IMR-90 (cell line): ENCODE measurements around the gene SLC8A1. TPM values are rescaled to one million over a fixed set of nuclear protein-coding genes. Genes with fewer than 3 reads are reported as not detected.

Experiments used
- ATAC-seq: fragments of 200-7000 bp; cut with Tn5 transposase; 2 replicates; pipeline ENCODE4 v1.9.1; 2020; ENCODE audit warnings: low read depth, mild to moderate bottlenecking, moderate library complexity
- BruUV-seq: library from RNA; stranded (reverse); fragments of 400-500 nt; replicated peaks from 2 replicates; lab custom pipeline; 2021; lab: Mats Ljungman, UMichigan
- CTCF ChIA-PET: fragments of 300-600 bp; formaldehyde crosslinking; extraction: SDS; loops from one replicate; lab custom pipeline; 2021; ENCODE audit warnings: antibody characterized with exemption; lab: Yijun Ruan, JAX
- POLR2A ChIA-PET: fragments of 300-600 bp; sonication (Branson Sonifier 250); formaldehyde crosslinking; loops from one replicate; lab custom pipeline; 2022; ENCODE audit warnings: antibody characterized with exemption; ENCODE audit not compliant: unreplicated experiment; lab: Charles Lee
- DNase-seq: peaks from one replicate; pipeline ENCODE4 v3.0.0; 2013
- H2AFZ ChIP-seq: replicated peaks from 2 replicates; pipeline ENCODE3; 2013; ENCODE audit warnings: low read length, mild to moderate bottlenecking; ENCODE audit not compliant: poor library complexity
- H2AK5ac ChIP-seq: 2 replicates; pipeline ENCODE4 v1.6.1; 2013; ENCODE audit warnings: low read depth, low read length, inconsistent platforms
- H2AK9ac ChIP-seq: replicated peaks from 2 replicates; pipeline ENCODE3; 2013; ENCODE audit warnings: mild to moderate bottlenecking, low read depth, low read length, moderate library complexity; ENCODE audit not compliant: poor library complexity
- H2BK120ac ChIP-seq: 2 replicates; pipeline ENCODE4 v1.6.1; 2013; ENCODE audit warnings: low read depth, low read length, inconsistent platforms
- H2BK15ac ChIP-seq: 3 replicates; pipeline ENCODE4 v1.6.1; 2013; ENCODE audit warnings: low read depth, low read length, inconsistent platforms
- H2BK20ac ChIP-seq: 2 replicates; pipeline ENCODE4 v1.6.1; 2013; ENCODE audit warnings: low read depth, mild to moderate bottlenecking, inconsistent platforms, low read length, moderate library complexity
- H2BK5ac ChIP-seq: 2 replicates; pipeline ENCODE4 v1.6.1; 2013; ENCODE audit warnings: mild to moderate bottlenecking, low read depth, low read length, inconsistent platforms; ENCODE audit not compliant: poor library complexity, severe bottlenecking
- H3K14ac ChIP-seq: replicated peaks from 2 replicates; pipeline ENCODE4 v1.6.1; 2013; ENCODE audit warnings: low read depth, low read length, inconsistent platforms
- H3K18ac ChIP-seq: 2 replicates; pipeline ENCODE4 v1.6.1; 2013; ENCODE audit warnings: low read depth, low read length, control low read depth
- H3K23ac ChIP-seq: 2 replicates; pipeline ENCODE4 v1.6.1; 2013; ENCODE audit warnings: low read depth, low read length, inconsistent platforms
- H3K27ac ChIP-seq: 2 replicates; pipeline ENCODE4 v1.5.1; 2013; ENCODE audit warnings: mild to moderate bottlenecking, control low read depth, low read length; ENCODE audit not compliant: insufficient read depth
- H3K27me3 ChIP-seq: 2 replicates; pipeline ENCODE4 v1.6.1; 2013; ENCODE audit warnings: low read length; ENCODE audit not compliant: control insufficient read depth, insufficient read depth
- H3K36me3 ChIP-seq: 2 replicates; pipeline ENCODE4 v1.6.1; 2013; ENCODE audit warnings: low read length, mixed read lengths; ENCODE audit not compliant: control insufficient read depth, insufficient read depth
- H3K4ac ChIP-seq: 2 replicates; pipeline ENCODE4 v1.6.1; 2013; ENCODE audit warnings: low read depth, low read length, inconsistent platforms
- H3K4me1 ChIP-seq: 2 replicates; pipeline ENCODE4 v1.6.1; 2013; ENCODE audit warnings: low read length, mixed read lengths; ENCODE audit not compliant: control insufficient read depth, insufficient read depth
- H3K4me2 ChIP-seq: 2 replicates; pipeline ENCODE4 v1.6.1; 2013; ENCODE audit warnings: low read depth, mild to moderate bottlenecking, control low read depth, low read length, moderate library complexity
- H3K4me3 ChIP-seq: 2 replicates; pipeline ENCODE4 v1.5.1; 2013; ENCODE audit warnings: low read depth, mild to moderate bottlenecking, control low read depth, low read length, moderate library complexity; ENCODE audit not compliant: insufficient read depth
- H3K56ac ChIP-seq: 2 replicates; pipeline ENCODE4 v1.6.1; 2013; ENCODE audit warnings: low read length, inconsistent platforms; ENCODE audit not compliant: insufficient read depth; ENCODE audit errors: extremely low read depth
- H3K79me1 ChIP-seq, 2 experiments: 2 replicates each; pipeline ENCODE4 v1.6.1; 2013; ENCODE audit warnings: low read length in 2 of 2, inconsistent platforms in 1 of 2, low read depth in 1 of 2
- H3K9ac ChIP-seq: 2 replicates; pipeline ENCODE4 v1.6.1; 2013; ENCODE audit warnings: low read depth, low read length, control low read depth
- H3K9me1 ChIP-seq: 2 replicates; pipeline ENCODE4 v1.6.1; 2013; ENCODE audit warnings: low read length, inconsistent platforms; ENCODE audit not compliant: insufficient read depth
- H3K9me3 ChIP-seq: 2 replicates; pipeline ENCODE4 v1.6.1; 2013; ENCODE audit warnings: low read length; ENCODE audit not compliant: control insufficient read depth, insufficient read depth
- H4K20me1 ChIP-seq: 2 replicates; pipeline ENCODE4 v1.6.1; 2013; ENCODE audit warnings: low read length, inconsistent platforms; ENCODE audit not compliant: insufficient read depth
- H4K5ac ChIP-seq: 2 replicates; pipeline ENCODE4 v1.6.1; 2013; ENCODE audit warnings: mild to moderate bottlenecking, low read depth, low read length, control low read depth
- H4K8ac ChIP-seq, 2 experiments: 2 replicates each; pipeline ENCODE4 v1.6.1; 2013; ENCODE audit warnings: low read depth in 2 of 2, low read length in 2 of 2, control low read depth in 1 of 2, inconsistent platforms in 1 of 2
- H4K91ac ChIP-seq: 2 replicates; pipeline ENCODE4 v1.6.1; 2013; ENCODE audit warnings: low read depth, low read length, inconsistent platforms; ENCODE audit not compliant: insufficient read depth
- BHLHE40 ChIP-seq: fragments of 150-350 bp; IDR thresholded peaks from 2 replicates; pipeline ENCODE4 v1.6.1; 2016; ENCODE audit warnings: mild to moderate bottlenecking, low read depth, low read length
- CEBPB ChIP-seq: IDR thresholded peaks from 2 replicates; pipeline ENCODE4 v1.6.1; 2012; ENCODE audit warnings: low read depth, low read length, improper control_type of control experiment
- CTCF ChIP-seq: conservative IDR thresholded peaks from 2 replicates; pipeline ENCODE4 v1.5.1; 2012; ENCODE audit warnings: mild to moderate bottlenecking, low read depth, low read length, improper control_type of control experiment
- FOS ChIP-seq: fragments of 150-350 bp; IDR thresholded peaks from 2 replicates; pipeline ENCODE4 v1.6.1; 2016; ENCODE audit warnings: low read depth, low read length
- MAFK ChIP-seq: IDR thresholded peaks from 2 replicates; pipeline ENCODE4 v1.6.1; 2012; ENCODE audit warnings: low read depth, low read length, improper control_type of control experiment
- MXI1 ChIP-seq: IDR thresholded peaks from 2 replicates; pipeline ENCODE4 v1.6.1; 2012; ENCODE audit warnings: low read depth, mild to moderate bottlenecking, low read length, moderate library complexity, borderline replicate concordance
- RAD21 ChIP-seq: IDR thresholded peaks from 2 replicates; pipeline ENCODE4 v1.6.1; 2012; ENCODE audit warnings: low read length, improper control_type of control experiment
- RCOR1 ChIP-seq: IDR thresholded peaks from 2 replicates; pipeline ENCODE4 v1.6.1; 2012; ENCODE audit warnings: mild to moderate bottlenecking, low read length, improper control_type of control experiment; ENCODE audit not compliant: insufficient replicate concordance
- RFX5 ChIP-seq: IDR thresholded peaks from 2 replicates; pipeline ENCODE4 v1.8.0; 2012; ENCODE audit warnings: low read depth, mild to moderate bottlenecking, low read length, moderate library complexity
- SMC3 ChIP-seq: fragments of 150-350 bp; IDR thresholded peaks from 2 replicates; pipeline ENCODE4 v1.6.1; 2016; ENCODE audit warnings: low read depth, mild to moderate bottlenecking, antibody characterized with exemption, low read length, moderate library complexity
- dilution Hi-C: fragments of 300-500 bp; cut with HindIII; formaldehyde crosslinking; loops from one replicate; pipeline ENCODE4 v1.14.3; 2018; ENCODE audit warnings: low sequenced_read_pairs; ENCODE audit not compliant: unreplicated experiment
- in situ Hi-C: fragments of 300-500 bp; cut with MboI; formaldehyde crosslinking; loops from 3 replicates; pipeline ENCODE4 v1.14.3; 2019; ENCODE audit warnings: low sequenced_read_pairs, inconsistent platforms, mixed read lengths
- intact Hi-C: fragments of 100-400 bp; cut with micrococcal nuclease; formaldehyde crosslinking; loops from 2 replicates; pipeline ENCODE4 v1.10.0; 2022
- polyA plus RNA-seq, 3 experiments: library from polyadenylated mRNA; depleted of rRNA; stranded (reverse); fragments of >200 nt; gene quantifications; 2 replicates each; pipeline ENCODE4 v1.2.3, GENCODE V29; 2012; ENCODE audit warnings: low replicate concordance in 1 of 3
- total RNA-seq: library from RNA; depleted of rRNA; stranded (reverse); fragments of >200 nt; gene quantifications from 2 replicates; pipeline ENCODE4 v1.2.3, GENCODE V29; 2012

The SLC8A1 gene
- total and polyA plus RNA-seq, 2 of the 4 experiments (the other 2 are of a cell fraction): 7.7 to 57.0 TPM

- DNase-seq: no peak
Observed at GRCh38 chr2:40285391-40285790, 166.5 kb downstream of the SLC8A1 start.

More at GRCh38 chr2:40285391-40285790, 166.5 kb downstream of the SLC8A1 start:
- Histone ChIP-seq H2AFZ (no peak overlapping the region), H2BK120ac (no peak overlapping the region), H3K79me1 (peaks cover 10 to 20% of the 10 kb centered on the region in 2 experiments; a peak in 3 of 4 replicates), H3K27me3 (no peaks in the 10 kb centered on the region), H2BK20ac (no peak overlapping the region), H4K20me1 (no peaks in the 10 kb centered on the region), H4K8ac (no peak overlapping the region), H3K9me3 (no peaks in the 10 kb centered on the region), H3K4ac (no peak overlapping the region), H4K91ac (no peak overlapping the region), H3K9ac (no peak overlapping the region), H2BK5ac (no peak overlapping the region), H3K23ac (no peak overlapping the region), H3K14ac (no peak overlapping the region), H3K36me3 (no peaks in the 10 kb centered on the region), H2BK15ac (no peak overlapping the region), H3K27ac (no peak overlapping the region), H3K18ac (no peak overlapping the region), H4K5ac (no peak overlapping the region), H2AK5ac (no peak overlapping the region), H3K9me1 (peaks cover 9% of the 10 kb centered on the region), H3K4me1 (peaks cover 19% of the 10 kb centered on the region), H3K4me2 (no peak overlapping the region), H2AK9ac (no peak overlapping the region), H3K4me3 (no peak overlapping the region), H3K56ac (no peak overlapping the region)
- intact Hi-C loops (no loop called here), in situ Hi-C loops (no loop called here), dilution Hi-C loops (no loop called here)
- ChIA-PET CTCF (interaction anchor here (0.7 to 1.0 kb wide), 2 partner anchors 41 to 64 kb away, joined by 3 read pairs; no protein-coding TSS in a partner anchor), POLR2A (no interaction called here)
- TF ChIP-seq CEBPB (no peak), SMC3 (no peak), MAFK (no peak), RAD21 (no peak), FOS (no peak), RCOR1 (no peak), BHLHE40 (no peak), CTCF (no peak), MXI1 (no peak), RFX5 (no peak)
- no TSS peak for BruUV-seq
- ATAC-seq: no peak
